ENCODE results near the gene NLRP1.
A peak's percentile ranks its signal among the peaks of the same experiment; 100 is the strongest.

Gene NLRP1

DNA sequence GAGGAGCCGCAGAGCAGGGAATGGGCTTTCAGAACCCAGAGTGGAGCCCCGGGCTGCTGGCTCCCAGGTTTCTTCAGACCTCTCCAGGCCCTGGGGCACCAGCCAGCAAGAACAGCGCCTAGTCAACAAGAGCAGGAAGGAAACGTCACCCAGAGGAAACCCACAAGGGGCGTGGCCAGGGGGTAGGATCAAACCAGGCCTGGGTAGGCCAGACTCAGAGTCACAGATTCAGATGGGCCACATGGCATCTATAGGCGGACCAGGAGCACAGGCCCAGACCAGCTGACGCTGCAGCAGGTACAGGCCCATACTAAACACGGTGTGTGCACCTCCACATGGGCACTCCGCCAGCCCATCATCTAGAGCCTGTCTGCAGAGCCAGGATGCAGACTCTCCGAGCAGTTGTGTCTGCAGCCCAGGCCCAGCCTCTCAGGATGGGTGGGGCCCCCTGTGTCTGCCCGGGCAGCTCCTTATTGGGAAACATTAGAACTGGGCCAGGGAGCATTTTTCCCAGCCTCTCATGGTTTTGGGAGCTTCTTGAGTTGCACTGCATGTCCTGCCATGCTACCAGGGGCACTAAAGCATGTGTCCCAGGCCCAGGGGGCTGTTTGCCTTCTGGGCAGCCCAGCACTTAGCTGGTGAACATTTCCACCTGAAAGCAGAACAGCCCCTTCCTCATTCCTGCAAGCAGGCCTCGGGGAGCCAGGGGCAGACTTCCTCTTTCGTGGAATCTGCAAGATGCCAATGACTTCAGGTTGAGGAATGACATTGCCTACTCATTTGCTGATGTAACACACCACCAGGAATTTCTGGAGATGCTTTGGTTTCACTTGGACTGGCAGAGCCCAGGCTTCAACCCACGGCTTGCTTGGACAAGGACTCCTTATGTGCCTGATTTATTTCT lies at the start of gene NLRP1:
NLRP1 (minus strand) TSS at position 127 of the 904 bp plus-strand sequence. CDS start 552 bp downstream, outside the sequence.
- peak; percentile 86 to 91 for DNase-seq

DNA sequence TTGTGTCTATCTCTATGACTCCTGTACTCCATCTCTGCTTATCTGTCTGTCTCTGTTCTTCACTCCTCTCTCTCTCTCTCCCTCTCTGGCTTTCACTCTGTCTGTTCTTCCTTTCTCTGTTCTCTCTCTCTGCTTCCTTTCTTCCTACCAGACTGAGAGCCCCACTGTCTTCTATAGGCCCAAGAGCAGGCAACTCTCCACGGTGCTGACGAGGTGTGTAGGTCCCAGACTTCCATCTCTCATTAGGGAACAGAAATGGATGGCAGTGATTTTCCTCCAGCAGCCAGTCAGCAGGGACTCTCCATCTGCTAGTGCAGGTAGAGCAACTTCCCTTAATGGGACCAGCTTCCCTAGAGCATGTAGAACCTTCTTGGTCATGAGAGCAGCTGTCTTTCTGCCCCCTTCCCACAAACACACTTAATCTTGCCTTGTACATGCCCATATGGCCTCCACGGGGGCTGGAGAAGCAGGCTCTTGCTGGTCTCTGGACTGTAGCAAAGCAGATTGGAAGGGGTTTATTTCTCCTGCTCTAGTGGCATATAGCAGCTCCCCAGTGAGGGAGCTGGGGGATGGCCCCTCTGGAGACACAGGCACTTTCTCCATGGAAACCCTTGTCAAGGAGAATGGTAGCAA lies 47.8 kb upstream of the NLRP1 start:
- DNase-seq: no peak

- no peak for DNase-seq
Measured at GRCh38 chr17:5630434-5630833, 46.1 kb upstream of the NLRP1 start.

- no peak for DNase-seq
Measured at GRCh38 chr17:5629128-5629527, 44.8 kb upstream of the NLRP1 start.

DNA sequence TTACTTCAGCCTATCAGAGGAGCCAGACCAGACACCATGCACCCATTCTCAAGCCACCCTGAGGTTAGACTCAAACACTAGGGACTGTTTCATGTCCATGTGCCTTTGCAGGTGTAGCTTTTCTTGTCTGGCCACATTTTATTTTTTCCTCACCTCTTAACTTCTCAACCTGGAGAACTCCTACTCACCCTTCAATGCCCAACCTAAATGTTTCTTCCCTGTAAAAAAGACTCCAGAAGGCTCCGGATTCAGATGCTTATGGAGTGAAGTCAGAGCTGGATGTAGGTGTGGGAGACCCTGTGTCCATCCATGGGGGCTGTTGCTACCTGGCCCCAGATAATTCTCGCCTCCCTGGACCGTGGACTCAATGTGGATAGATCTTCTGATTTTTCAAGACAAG lies 44.0 kb upstream of the NLRP1 start:
- DNase-seq: no peak

- no peak for DNase-seq
Measured at GRCh38 chr17:5624211-5624610, 39.9 kb upstream of the NLRP1 start.

GRCh38 chr17:5621729-5622128 lies 37.4 kb upstream of the NLRP1 start:
- no peak for DNase-seq

DNA sequence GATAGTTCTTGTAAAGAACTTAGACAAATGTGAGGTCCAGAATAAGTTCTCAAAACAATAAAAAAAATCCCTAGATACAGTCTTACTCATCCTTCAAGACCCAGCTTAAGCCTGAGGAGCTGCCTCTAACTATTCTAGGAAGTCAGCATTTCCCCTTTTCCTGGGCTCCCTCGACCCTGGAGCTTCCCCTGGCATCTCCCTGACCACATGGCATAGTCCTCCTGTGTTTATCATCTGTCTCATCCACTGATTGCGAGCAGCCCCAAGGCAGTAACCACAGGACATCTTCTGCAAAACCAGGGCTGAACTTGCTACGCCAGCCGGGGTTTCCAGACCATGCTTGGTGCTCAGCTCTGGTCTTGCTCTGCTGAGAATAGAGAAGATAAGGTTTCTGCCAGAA lies 36.7 kb upstream of the NLRP1 start:
- no peak for DNase-seq

DNA sequence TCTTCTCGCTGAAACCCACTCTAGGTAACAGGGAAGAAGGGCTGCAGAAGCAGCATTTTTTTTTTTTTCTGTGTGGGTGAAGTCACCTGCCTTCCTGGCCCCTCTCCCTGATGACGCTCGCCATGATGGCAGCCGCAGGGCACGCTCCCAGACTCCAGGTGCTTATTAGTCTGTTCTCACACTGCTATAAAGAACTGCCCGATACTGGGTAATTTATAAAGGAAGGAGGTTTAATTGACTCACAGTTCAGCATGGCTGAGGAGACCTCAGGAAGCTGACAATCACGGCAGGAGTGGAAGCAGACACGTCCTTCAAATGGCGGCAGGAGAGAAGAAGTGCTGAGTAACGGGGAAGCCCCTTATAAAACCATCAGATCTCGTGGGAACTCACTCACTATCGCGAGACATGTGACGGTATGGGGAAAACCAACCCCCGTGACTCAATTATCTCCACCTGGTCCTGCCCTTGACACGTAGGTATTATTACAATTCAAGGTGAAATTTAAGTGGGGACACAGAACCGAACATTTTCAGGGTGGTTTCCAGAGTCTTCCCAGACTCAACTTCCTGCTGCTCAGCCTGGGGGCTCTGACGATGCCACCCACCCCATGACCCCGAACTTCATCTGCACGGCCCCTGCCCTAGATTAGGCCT lies 34.9 kb upstream of the NLRP1 start:
- no peak for DNase-seq

DNA sequence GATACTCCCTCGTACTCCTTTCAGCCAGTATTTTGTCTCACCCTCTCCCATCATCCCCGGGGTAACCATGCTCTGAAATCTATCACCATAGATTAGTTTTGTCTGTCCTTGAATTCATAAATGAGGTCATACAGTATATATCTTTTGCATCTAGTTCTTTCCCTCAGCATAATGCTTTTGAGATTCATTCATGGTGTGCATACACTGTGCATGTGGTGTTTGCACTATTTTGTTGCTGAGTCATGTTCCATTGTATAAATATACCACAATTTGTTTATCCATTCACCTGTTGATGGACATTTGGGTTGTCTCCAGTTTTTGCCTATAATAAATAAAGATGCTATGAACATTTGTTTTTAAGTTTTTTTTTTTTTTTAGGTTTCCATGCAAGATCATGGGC lies 34.2 kb upstream of the NLRP1 start:
- DNase-seq: no peak

- no peak for DNase-seq
Measured at GRCh38 chr17:5615476-5615875, 31.2 kb upstream of the NLRP1 start.

DNA sequence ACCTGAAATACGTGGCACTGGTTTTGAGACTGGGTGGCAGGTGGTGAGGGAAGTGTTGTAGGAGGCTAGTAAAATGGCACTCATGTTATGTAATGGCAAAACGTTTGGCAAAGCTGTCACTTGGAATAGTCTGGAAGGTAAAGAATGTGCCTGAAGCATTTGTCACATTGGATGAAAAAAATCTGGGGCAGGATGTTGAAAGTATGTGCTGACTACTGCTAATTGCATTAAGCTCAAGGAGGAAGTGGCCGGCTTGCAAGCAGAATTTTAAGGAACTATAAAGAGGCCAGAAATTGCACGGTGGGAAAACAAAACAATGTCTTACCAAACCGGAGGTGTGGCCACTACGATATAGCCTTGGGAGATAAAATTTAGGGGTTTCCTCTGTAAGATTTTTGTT lies 26.6 kb upstream of the NLRP1 start:
- no peak for DNase-seq

DNA sequence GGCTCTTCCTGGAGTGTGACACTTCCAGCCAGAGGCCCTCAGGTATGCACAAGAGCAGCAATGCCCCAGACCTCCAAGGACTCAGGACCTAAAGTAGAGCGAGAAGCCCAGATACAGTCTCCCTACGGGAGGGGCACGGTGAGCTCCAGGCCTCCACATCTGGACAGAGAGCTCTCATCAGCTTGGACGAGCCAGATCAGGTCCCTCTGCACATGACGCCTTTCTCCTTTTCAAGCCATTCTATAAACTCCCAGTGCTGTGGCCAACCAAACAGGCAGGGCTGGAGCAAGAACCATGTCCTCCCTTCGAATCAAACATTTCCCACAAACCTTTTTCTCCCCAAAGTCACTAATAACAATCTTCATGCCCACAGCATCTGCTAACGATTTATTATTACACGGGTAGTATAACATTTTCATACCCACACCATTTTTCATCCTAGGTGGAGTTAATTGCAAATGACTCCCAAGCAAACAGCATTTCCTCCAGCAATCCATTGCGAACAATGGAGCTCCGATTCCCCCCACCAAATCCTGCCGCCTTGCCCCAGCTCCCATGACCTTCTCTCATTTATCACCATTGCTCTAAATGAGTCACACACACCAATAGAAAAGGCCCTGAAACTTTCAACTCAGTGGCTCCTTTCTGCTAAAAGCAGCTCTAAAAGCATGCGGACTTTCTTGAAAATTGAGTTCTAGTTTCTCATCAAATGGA lies 24.2 kb upstream of the NLRP1 start:
- DNase-seq: no peak

- no peak for DNase-seq
Measured at GRCh38 chr17:5607946-5608345, 23.6 kb upstream of the NLRP1 start.

GRCh38 chr17:5605452-5605851 lies 21.1 kb upstream of the NLRP1 start:
- DNase-seq: no peak

DNA sequence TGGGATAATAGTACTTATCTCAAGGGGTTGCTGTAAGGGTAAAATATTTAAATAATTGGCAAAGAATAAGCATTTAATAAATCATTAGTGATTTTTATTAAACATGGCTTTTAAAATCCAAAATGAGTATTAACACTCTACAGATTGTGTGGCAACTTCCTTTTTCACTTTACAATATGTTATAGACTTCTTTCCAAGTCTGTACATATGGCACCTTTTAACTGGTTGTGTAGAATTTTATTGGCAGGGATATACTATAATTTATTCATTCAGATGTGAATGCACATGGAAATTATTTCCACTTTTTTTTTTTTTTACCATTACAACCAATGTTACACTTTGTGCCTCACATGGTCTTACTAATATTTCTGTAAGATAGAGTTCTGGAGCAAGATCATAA lies 15.7 kb upstream of the NLRP1 start:
- DNase-seq: no peak

DNA sequence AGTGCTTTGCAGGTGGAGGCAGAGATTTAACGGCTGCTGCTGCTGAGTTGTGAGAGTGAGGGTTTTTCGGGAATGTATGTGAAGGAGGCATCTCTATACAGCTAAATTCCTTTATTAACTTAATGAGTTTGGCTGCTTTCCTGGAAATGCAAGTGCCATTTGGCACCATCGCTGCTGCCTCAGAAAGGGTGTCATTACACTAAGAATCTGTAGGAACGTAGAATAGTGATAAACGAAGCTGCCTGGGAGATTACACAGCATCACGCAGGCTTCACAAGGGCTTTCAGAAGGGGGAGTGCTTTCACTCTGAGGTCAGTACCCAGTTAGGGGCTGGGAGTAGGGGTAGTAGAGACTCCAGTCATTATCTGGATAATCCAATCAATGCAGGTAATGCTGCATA lies 14.1 kb upstream of the NLRP1 start:
- no peak for DNase-seq

DNA sequence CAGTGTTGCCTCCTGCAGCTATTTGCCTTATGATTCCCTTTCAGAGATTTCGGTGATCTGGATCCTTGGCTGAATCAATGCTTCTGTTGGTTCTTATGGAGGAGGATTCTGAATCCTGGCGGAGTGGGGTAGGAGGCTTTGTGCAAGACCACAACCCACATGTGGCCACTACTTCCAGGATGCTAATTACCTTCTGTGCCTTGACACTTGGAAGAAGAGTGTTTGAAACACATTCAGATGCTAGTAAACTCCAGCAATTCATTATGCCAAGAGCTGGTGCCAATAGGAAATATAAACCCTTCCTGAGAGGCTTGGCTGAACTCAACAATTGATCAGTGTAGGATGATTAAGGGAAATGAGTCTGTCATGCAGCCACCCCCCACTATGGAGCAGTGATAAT lies 12.1 kb upstream of the NLRP1 start:
- DNase-seq: no peak

DNA sequence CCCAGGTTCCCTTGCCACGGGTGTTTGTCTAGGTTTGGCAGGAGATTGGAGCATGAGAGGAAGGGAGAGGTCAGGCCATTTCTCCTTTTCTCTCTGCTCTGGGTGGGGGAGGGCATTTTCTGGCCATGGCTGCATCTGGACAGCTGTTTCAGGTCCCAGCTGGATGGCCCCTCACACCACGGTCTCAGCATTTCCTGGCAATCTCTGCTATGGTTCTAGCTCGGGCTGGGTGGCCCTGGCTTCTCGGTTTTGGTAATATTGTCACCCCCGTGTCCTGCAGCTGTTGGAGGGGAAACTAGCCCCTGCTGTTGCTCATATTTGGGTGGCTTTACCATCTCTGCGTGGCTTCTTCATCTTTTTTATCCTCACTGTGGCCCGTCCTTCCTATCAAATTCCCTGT lies 11.5 kb upstream of the NLRP1 start:
- no peak for DNase-seq

- DNase-seq: no peak
Measured at GRCh38 chr17:5592382-5592781, 8.1 kb upstream of the NLRP1 start.

- no peak for DNase-seq
Measured at GRCh38 chr17:5591966-5592365, 7.7 kb upstream of the NLRP1 start.

DNA sequence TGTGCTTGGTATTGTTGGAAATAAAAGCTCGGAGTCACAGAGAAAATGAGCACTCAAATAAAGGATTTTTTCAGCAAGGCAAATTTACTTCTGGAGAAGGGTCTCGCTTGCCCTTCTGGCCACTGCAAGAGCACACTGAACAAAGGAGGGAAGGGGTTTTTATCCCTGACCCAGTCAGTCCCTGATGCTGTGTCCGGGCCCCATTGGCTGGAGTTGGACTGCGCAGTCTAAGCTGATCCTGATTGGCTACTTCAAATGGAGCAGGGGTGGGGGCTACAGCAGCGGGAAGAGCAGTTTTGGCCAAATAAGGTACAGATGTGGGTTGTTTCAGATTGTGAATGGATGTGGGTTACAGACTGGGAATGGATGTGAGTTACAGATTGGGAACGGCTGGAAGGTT lies 4.3 kb upstream of the NLRP1 start:
- DNase-seq: no peak

- DNase-seq: peak in 1 of 2 experiments; percentile 43
Measured at GRCh38 chr17:5587438-5588032, 3.2 kb upstream of the NLRP1 start.

All from stimulated activated CD4-positive, alpha-beta T cell treated with anti-CD3 and anti-CD28 coated beads, Interleukin-4, amount 100 ng/mL, for 4 hours (primary cell).